IPS-NIHi11 (cell line): ENCODE measurements around the gene NCAPD3.
A peak's percentile ranks its signal among the peaks of the same experiment; 100 is the strongest.
"Not testable (repeated sequence)": the region's sequence is repeated elsewhere in the genome, so short reads cannot be mapped to it uniquely, and the experiment has no call there.

Experiments
- DNase-seq: peaks from one replicate; pipeline ENCODE4 v3.0.0; 2012; ENCODE audit warnings: mixed read lengths, low spot score

Gene NCAPD3

GRCh38 chr11:134223836-134224709 is at the start of gene NCAPD3, which contains the start of gene VPS26B:
Gene NCAPD3 (minus strand): TSS chr11:134223967. CDS start chr11:134223926, 41 bp downstream.
Gene VPS26B (plus strand): TSS chr11:134224671. CDS start chr11:134225123, 452 bp downstream.
- peak; percentile 98 for DNase-seq

- DNase-seq = no peak
Observed at GRCh38 chr11:134273317-134273712, 49.5 kb upstream of the NCAPD3 start.

- DNase-seq = peak; percentile 52
Observed at GRCh38 chr11:134272381-134273316, 48.9 kb upstream of the NCAPD3 start.

GRCh38 chr11:134271978-134272377 is 48.2 kb upstream of the NCAPD3 start:
- DNase-seq = no peak

GRCh38 chr11:134270250-134270714 is 46.5 kb upstream of the NCAPD3 start:
- DNase-seq = peak; percentile 49

GRCh38 chr11:134267966-134268365 is 44.2 kb upstream of the NCAPD3 start:
- no peak for DNase-seq

- DNase-seq = no peak
Observed at GRCh38 chr11:134267461-134267860, 43.7 kb upstream of the NCAPD3 start.

GRCh38 chr11:134266841-134267251 is 43.1 kb upstream of the NCAPD3 start:
- no peak for DNase-seq

GRCh38 chr11:134266440-134266839 is 42.7 kb upstream of the NCAPD3 start:
- DNase-seq = no peak

- no peak for DNase-seq
Observed at GRCh38 chr11:134264966-134265764, 41.4 kb upstream of the NCAPD3 start.

GRCh38 chr11:134261626-134262488 is 38.1 kb upstream of the NCAPD3 start:
- peak; percentile 71 for DNase-seq

- DNase-seq = no peak
Observed at GRCh38 chr11:134260983-134261382, 37.2 kb upstream of the NCAPD3 start.

- no peak for DNase-seq
Observed at GRCh38 chr11:134260503-134260902, 36.7 kb upstream of the NCAPD3 start.

- no peak for DNase-seq
Observed at GRCh38 chr11:134258577-134258976, 34.8 kb upstream of the NCAPD3 start.

GRCh38 chr11:134257101-134257500 is 33.3 kb upstream of the NCAPD3 start:
- no peak for DNase-seq

- DNase-seq = not testable (repeated sequence)
Observed at GRCh38 chr11:134255184-134255561, 31.4 kb upstream of the NCAPD3 start.

GRCh38 chr11:134254433-134255183 is 30.8 kb upstream of the NCAPD3 start:
- no peak for DNase-seq

GRCh38 chr11:134253188-134253993 is 29.6 kb upstream of the NCAPD3 start, which contains the start of the genes ACAD8 and THYN1:
Gene ACAD8 (plus strand): TSS chr11:134253568. CDS start chr11:134253601, 33 bp downstream.
Gene THYN1 (minus strand): TSS chr11:134253352. CDS start chr11:134252882, 470 bp downstream.
- peak; percentile 99 for DNase-seq
